DOHH2 (cell line): ENCODE data around the gene CEACAM6.

ENCODE experiments used
- CTCF ChIP-seq: fragments of 200-600 bp; sonication (generic); IDR thresholded peaks from one replicate; pipeline ENCODE4 v1.5.1; 2014; ENCODE audit warnings: antibody characterized with exemption, mild to moderate bottlenecking, low read depth, low read length; ENCODE audit not compliant: poor library complexity, severe bottlenecking
- EZH2phosphoT487 ChIP-seq: fragments of 200-600 bp; sonication (generic); IDR thresholded peaks from 2 replicates; pipeline ENCODE4 v1.6.1; 2017; ENCODE audit warnings: borderline replicate concordance, mild to moderate bottlenecking, antibody characterized with exemption, low read length, moderate library complexity, mixed read lengths

GRCh38 chr19:41802770-41803169 lies 47.4 kb downstream of the CEACAM6 start:
- TF ChIP-seq CTCF, result no peak
- no peak for TF ChIP-seq EZH2phosphoT487
